ENCODE results near the gene ACBD4.

- TF ChIP-seq CTCF (IDR thresholded peaks at IDR 0.05) = no peak
- no peak for TF ChIP-seq POLR2A (IDR thresholded peaks at IDR 0.05)
Observed at GRCh38 chr17:45087978-45088377, 47.5 kb upstream of the ACBD4 start.

Data from tibial nerve (tissue), 3 donors.